Motor neuron (in vitro differentiated cells): Measurements from ENCODE around the gene CDKN2D. TPM values are rescaled to one million over a fixed set of nuclear protein-coding genes. Genes with fewer than 3 reads are reported as not detected.

Source experiments
- ATAC-seq, 8 experiments: fragments of 200-7000 bp; cut with Tn5 transposase; replicated peaks in 6 of 8; 2 replicates each; pipeline ENCODE4 v1.8.0; 2021; ENCODE audit warnings: mild to moderate bottlenecking in 8 of 8, moderate library complexity in 8 of 8
- H3K27ac ChIP-seq, 2 donors: fragments of 250-450 bp; sonication (Bioruptor Pico); 2 replicates each; pipeline ENCODE4 v1.9.0; 2021; ENCODE audit warnings: antibody characterized with exemption in 2 of 2, mild to moderate bottlenecking in 2 of 2, moderate library complexity in 1 of 2
- H3K4me1 ChIP-seq, 2 donors: fragments of 250-450 bp; sonication (Bioruptor Pico); replicated peaks in 1 of 2; 2 replicates each; pipeline ENCODE4 v1.6.1; 2021; ENCODE audit warnings: antibody characterized with exemption in 2 of 2, mild to moderate bottlenecking in 2 of 2, moderate library complexity in 1 of 2
- H3K4me3 ChIP-seq, 5 donors: fragments of 250-450 bp; sonication (Bioruptor Pico); 2 replicates each; pipeline ENCODE4 v1.9.0; 2021; ENCODE audit warnings: antibody characterized with exemption in 5 of 5, mild to moderate bottlenecking in 5 of 5, moderate library complexity in 4 of 5
- WGBS, 10 experiments: fragments of 450-650 bp; shearing (Covaris generic); methylation state at CpG; one replicate each; pipeline ENCODE4 v1.0.0; 2022; 5-methylcytosine and 5-hydroxymethylcytosine counted together
- in situ Hi-C, 9 experiments: fragments of 400-800 bp; cut with MboI; loops; one replicate each; pipeline ENCODE4 v1.15.0; 2021; ENCODE audit warnings: low sequenced_read_pairs in 9 of 9, low pct_unique_long_range_greater_than_20kb in 2 of 9; ENCODE audit not compliant: unreplicated experiment in 9 of 9
- total RNA-seq, 8 experiments: library from RNA; unstranded; fragments of 300-600 nt; gene quantifications; 2 replicates each; pipeline versions ENCODE4 v1.2.3 to v1.2.4, GENCODE V29; 2022

Gene CDKN2D
- total RNA-seq, 8 experiments from 2014 or later: 1.9 to 68.6 (median 39.8) TPM

GRCh38 chr19:10520652-10521318, 48.0 kb downstream of the CDKN2D start:
- no peak for ATAC-seq
- in situ Hi-C loops: no loop called here
- 81 to 100% (median 96%) methylated on average over 2 to 7 of the region's 15 CpGs; no CpG with 5 or more reads in 4 of the 10 experiments for WGBS, 10 experiments

GRCh38 chr19:10519421-10519820, 49.4 kb downstream of the CDKN2D start:
- in situ Hi-C loops: no loop called here
- WGBS, 10 experiments: 17 to 83% (median 68%) methylated on average over 1 to 7 of the region's 7 CpGs; no CpG with 5 or more reads in 2 of the 10 experiments
- H3K27ac ChIP-seq: no peak overlapping the region

More at GRCh38 chr19:10520652-10521318, 48.0 kb downstream of the CDKN2D start:
- Histone ChIP-seq H3K4me3 (no peak overlapping the region), H3K4me1 (peaks cover 0 to 14% of the 10 kb centered on the region in 2 donors), H3K27ac (no peak overlapping the region)

GRCh38 chr19:10518444-10519361, 50.1 kb downstream of the CDKN2D start:
- in situ Hi-C loops: no loop called here
- no peak overlapping the region for H3K4me3 ChIP-seq
- no peak overlapping the region for H3K27ac ChIP-seq
- peaks cover 0 to 14% of the 10 kb centered on the region in 2 donors for H3K4me1 ChIP-seq
- ATAC-seq: peak in 2 of 8 experiments; percentile 4 to 5
- 5 to 44% (median 25%) methylated on average over 1 to 8 of the region's 33 CpGs; no CpG with 5 or more reads in 6 of the 10 experiments for WGBS, 10 experiments

More at GRCh38 chr19:10519421-10519820, 49.4 kb downstream of the CDKN2D start:
- H3K4me3 ChIP-seq: no peak overlapping the region
- peaks cover 0 to 14% of the 10 kb centered on the region in 2 donors for H3K4me1 ChIP-seq
- ATAC-seq: no peak

GRCh38 chr19:10517760-10518443, 50.9 kb downstream of the CDKN2D start:
- in situ Hi-C loops: no loop called here
- Histone ChIP-seq H3K27ac (no peak overlapping the region), H3K4me3 (no peak overlapping the region), H3K4me1 (peaks cover 0 to 14% of the 10 kb centered on the region in 2 donors)
- peak; percentile 34 to 58 (median 48) for ATAC-seq
- WGBS, 10 experiments: 0 to 10% (median 0%) methylated on average over 2 to 6 of the region's 27 CpGs; no CpG with 5 or more reads in 5 of the 10 experiments

- 11% methylated on average over 10 of the region's 39 CpGs; no CpG with 5 or more reads in 9 of the 10 experiments for WGBS, 10 experiments
- Histone ChIP-seq H3K27ac (no peak within 1 kb of the TSS), H3K4me1 (peaks cover 0 to 14% of the 10 kb centered on the region in 2 donors), H3K4me3 (no peak within 1 kb of the TSS)
- ATAC-seq: peak; percentile 32 to 69 (median 52)
- in situ Hi-C loops: no loop called here
Measured at GRCh38 chr19:10517361-10517759, 51.4 kb downstream of the CDKN2D start, which contains the start of gene S1PR5. Gene S1PR5 (minus strand): TSS chr19:10517447. CDS start chr19:10515011, 2,436 bp downstream.

GRCh38 chr19:10516671-10517286, 52.0 kb downstream of the CDKN2D start:
- no peak overlapping the region for H3K27ac ChIP-seq
- H3K4me1 ChIP-seq: peaks cover 0 to 14% of the 10 kb centered on the region in 2 donors
- no peak overlapping the region for H3K4me3 ChIP-seq
- ATAC-seq: no peak
- WGBS, 10 experiments: 39 to 83% (median 55%) methylated on average over 1 to 5 of the region's 10 CpGs; no CpG with 5 or more reads in 2 of the 10 experiments
- in situ Hi-C loops: no loop called here

Other genes starting within 250 kb of the CDKN2D start
- 10 to 100 TPM in 3 of 8 experiments, 1 to 10 TPM in 5; 4.3 to 31.8 (median 8.1) TPM for gene RAVER1, start 235.4 kb downstream of the CDKN2D start, total RNA-seq
- 1 to 10 TPM in 7 of 8 experiments, under 1 TPM in 1; 0.73 to 3.5 (median 2.2) TPM for gene ICAM3, start 229.4 kb downstream of the CDKN2D start, total RNA-seq
- gene TYK2, start 188.4 kb downstream of the CDKN2D start, total RNA-seq: 100 to 1,000 TPM in 1 of 8 experiments, 10 to 100 TPM in 7; 29.4 to 110 (median 62.1) TPM
- gene CDC37, start 165.4 kb downstream of the CDKN2D start, total RNA-seq: 100 to 1,000 TPM; 106 to 304 (median 175) TPM
- gene PDE4A, start 148.4 kb downstream of the CDKN2D start, total RNA-seq: 1 to 10 TPM in 7 of 8 experiments, under 1 TPM in 1; 0.88 to 7.8 (median 2.8) TPM
- 10 to 100 TPM; 27.1 to 84.0 (median 49.6) TPM for gene KEAP1, start 65.6 kb downstream of the CDKN2D start, total RNA-seq
- under 1 TPM in 4 of 8 experiments, not detected in 4; 0.08 to 0.81 (median 0.16) TPM for gene S1PR5, start 51.5 kb downstream of the CDKN2D start, total RNA-seq
- gene ATG4D, start 25.1 kb downstream of the CDKN2D start, total RNA-seq: 10 to 100 TPM; 14.6 to 54.2 (median 29.5) TPM
- gene KRI1, start 3.0 kb downstream of the CDKN2D start, total RNA-seq: 10 to 100 TPM in 4 of 8 experiments, 1 to 10 TPM in 4; 6.8 to 44.1 (median 12.1) TPM
- under 1 TPM in 3 of 8 experiments, not detected in 5; 0.52 to 0.81 (median 0.67) TPM for gene AP1M2, start 18.3 kb upstream of the CDKN2D start, total RNA-seq
- 100 to 1,000 TPM in 4 of 8 experiments, 10 to 100 TPM in 4; 18.6 to 157 (median 83.2) TPM for gene SLC44A2, start 56.6 kb upstream of the CDKN2D start, total RNA-seq
- gene ILF3, start 85.4 kb upstream of the CDKN2D start, total RNA-seq: 100 to 1,000 TPM in 5 of 8 experiments, 10 to 100 TPM in 3; 44.8 to 286 (median 137) TPM
- 10 to 100 TPM; 29.1 to 71.9 (median 42.6) TPM for gene QTRT1, start 132.5 kb upstream of the CDKN2D start, total RNA-seq
- 100 to 1,000 TPM in 2 of 8 experiments, 10 to 100 TPM in 6; 23.2 to 128 (median 45.4) TPM for gene DNM2, start 149.1 kb upstream of the CDKN2D start, total RNA-seq